HL-60 (cell line): ENCODE results near the gene CLSTN2.

Experiments used
- GABPA ChIP-seq: IDR thresholded peaks from 2 replicates; pipeline ENCODE4 v1.6.1; 2012; ENCODE audit warnings: low read depth
- POLR2AphosphoS5 ChIP-seq: IDR thresholded peaks from 2 replicates; pipeline ENCODE4 v1.6.1; 2012; ENCODE audit warnings: low read depth
- REST ChIP-seq: IDR thresholded peaks from 2 replicates; pipeline ENCODE4 v1.6.1; 2012; ENCODE audit warnings: low read depth; ENCODE audit not compliant: insufficient replicate concordance
- SPI1 ChIP-seq: IDR thresholded peaks from 2 replicates; pipeline ENCODE4 v1.6.1; 2012; ENCODE audit warnings: low read depth, mild to moderate bottlenecking, borderline replicate concordance
- TF ChIP-seq, protein P1 (sequence below): IDR thresholded peaks from one replicate; pipeline ENCODE4 v1.5.1; 2011; ENCODE audit warnings: low read length, control low read depth, inconsistent platforms; ENCODE audit not compliant: insufficient read depth

DNA sequence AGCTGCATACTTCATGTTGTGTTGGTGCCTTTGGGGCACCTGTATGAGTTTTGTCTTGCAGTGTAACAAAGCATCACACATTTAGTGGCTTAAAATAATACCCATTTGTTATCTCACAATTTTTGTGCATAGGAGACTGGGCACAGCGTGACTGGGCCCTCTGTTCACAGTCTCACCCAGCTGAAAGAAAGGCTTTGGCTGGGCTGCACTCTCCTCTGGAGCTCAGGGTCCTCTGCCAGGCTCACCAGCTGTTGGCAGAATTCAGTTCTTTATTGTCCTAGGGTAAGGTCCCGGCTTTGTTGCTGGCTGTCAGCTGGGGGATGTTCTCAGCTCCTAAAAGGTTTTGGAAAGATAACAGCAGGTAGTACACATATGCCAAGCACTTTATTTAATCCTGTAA is 263.3 kb downstream of the CLSTN2 start:
- TF ChIP-seq POLR2AphosphoS5 (no peak), REST (no peak), GABPA (no peak), SPI1 (no peak)
- TF ChIP-seq, protein P1, sequence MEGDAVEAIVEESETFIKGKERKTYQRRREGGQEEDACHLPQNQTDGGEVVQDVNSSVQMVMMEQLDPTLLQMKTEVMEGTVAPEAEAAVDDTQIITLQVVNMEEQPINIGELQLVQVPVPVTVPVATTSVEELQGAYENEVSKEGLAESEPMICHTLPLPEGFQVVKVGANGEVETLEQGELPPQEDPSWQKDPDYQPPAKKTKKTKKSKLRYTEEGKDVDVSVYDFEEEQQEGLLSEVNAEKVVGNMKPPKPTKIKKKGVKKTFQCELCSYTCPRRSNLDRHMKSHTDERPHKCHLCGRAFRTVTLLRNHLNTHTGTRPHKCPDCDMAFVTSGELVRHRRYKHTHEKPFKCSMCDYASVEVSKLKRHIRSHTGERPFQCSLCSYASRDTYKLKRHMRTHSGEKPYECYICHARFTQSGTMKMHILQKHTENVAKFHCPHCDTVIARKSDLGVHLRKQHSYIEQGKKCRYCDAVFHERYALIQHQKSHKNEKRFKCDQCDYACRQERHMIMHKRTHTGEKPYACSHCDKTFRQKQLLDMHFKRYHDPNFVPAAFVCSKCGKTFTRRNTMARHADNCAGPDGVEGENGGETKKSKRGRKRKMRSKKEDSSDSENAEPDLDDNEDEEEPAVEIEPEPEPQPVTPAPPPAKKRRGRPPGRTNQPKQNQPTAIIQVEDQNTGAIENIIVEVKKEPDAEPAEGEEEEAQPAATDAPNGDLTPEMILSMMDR: no peak
